ENCODE data around the gene NUDT16L1.

NUDT16L1 gene

GRCh38 chr16:4674926-4675530, 18.3 kb upstream of the NUDT16L1 start:
- peaks cover 28% of the 10 kb centered on the region for H3K4me1 Mint-ChIP-seq (ENCODE audit: low read depth)
- H3K27me3 Mint-ChIP-seq = no peaks in the 10 kb centered on the region
- H3K9me3 Mint-ChIP-seq = no peaks in the 10 kb centered on the region
- H3K27ac Mint-ChIP-seq = peak overlapping the region; percentile 98
- H3K4me3 Mint-ChIP-seq = peak overlapping the region; percentile 71
- DNase-seq = no peak
- H3K36me3 Mint-ChIP-seq (ENCODE audit: low read depth) = peaks cover 66% of the 10 kb centered on the region

GRCh38 chr16:4675864-4676786, 17.2 kb upstream of the NUDT16L1 start:
- H3K27ac Mint-ChIP-seq = peak overlapping the region; percentile 98
- H3K27me3 Mint-ChIP-seq = no peaks in the 10 kb centered on the region
- peak; percentile 74 for DNase-seq
- no peaks in the 10 kb centered on the region for H3K9me3 Mint-ChIP-seq
- peak overlapping the region; percentile 71 for H3K4me3 Mint-ChIP-seq
- peaks cover 69% of the 10 kb centered on the region for H3K36me3 Mint-ChIP-seq (ENCODE audit: low read depth)
- peaks cover 30% of the 10 kb centered on the region for H3K4me1 Mint-ChIP-seq (ENCODE audit: low read depth)

GRCh38 chr16:4676831-4677230, 16.5 kb upstream of the NUDT16L1 start:
- Mint-ChIP-seq H3K36me3 (ENCODE audit: low read depth) (peaks cover 66% of the 10 kb centered on the region), H3K27ac (peak overlapping the region; percentile 98)

GRCh38 chr16:4677390-4677789, 16.0 kb upstream of the NUDT16L1 start:
- peaks cover 35% of the 10 kb centered on the region for H3K4me1 Mint-ChIP-seq (ENCODE audit: low read depth)
- H3K4me3 Mint-ChIP-seq = no peak overlapping the region
- no peak for DNase-seq
- no peaks in the 10 kb centered on the region for H3K27me3 Mint-ChIP-seq
- no peaks in the 10 kb centered on the region for H3K9me3 Mint-ChIP-seq
- H3K36me3 Mint-ChIP-seq (ENCODE audit: low read depth) = peaks cover 66% of the 10 kb centered on the region
- peak overlapping the region; percentile 98 for H3K27ac Mint-ChIP-seq

More at GRCh38 chr16:4676831-4677230, 16.5 kb upstream of the NUDT16L1 start:
- Mint-ChIP-seq H3K4me3 (peak overlapping the region; percentile 71), H3K27me3 (no peaks in the 10 kb centered on the region), H3K4me1 (ENCODE audit: low read depth) (peaks cover 35% of the 10 kb centered on the region), H3K9me3 (no peaks in the 10 kb centered on the region)
- DNase-seq = no peak

GRCh38 chr16:4677994-4678393, 15.4 kb upstream of the NUDT16L1 start:
- H3K27me3 Mint-ChIP-seq = no peaks in the 10 kb centered on the region
- peak overlapping the region; percentile 80 for H3K27ac Mint-ChIP-seq
- H3K4me1 Mint-ChIP-seq (ENCODE audit: low read depth) = peaks cover 36% of the 10 kb centered on the region
- peaks cover 62% of the 10 kb centered on the region for H3K36me3 Mint-ChIP-seq (ENCODE audit: low read depth)
- H3K9me3 Mint-ChIP-seq = no peaks in the 10 kb centered on the region
- no peak for DNase-seq
- no peak overlapping the region for H3K4me3 Mint-ChIP-seq

- Mint-ChIP-seq H3K4me1 (ENCODE audit: low read depth) (peaks cover 37% of the 10 kb centered on the region), H3K4me3 (no peak overlapping the region), H3K27me3 (no peaks in the 10 kb centered on the region), H3K27ac (peak overlapping the region; percentile 80), H3K36me3 (ENCODE audit: low read depth) (peaks cover 62% of the 10 kb centered on the region), H3K9me3 (no peaks in the 10 kb centered on the region)
- no peak for DNase-seq
These were observed 14.8 kb upstream of the NUDT16L1 start for GRCh38 chr16:4678596-4678995.

- Mint-ChIP-seq H3K4me1 (ENCODE audit: low read depth) (peaks cover 37% of the 10 kb centered on the region), H3K27ac (peak overlapping the region; percentile 72), H3K4me3 (no peak overlapping the region), H3K9me3 (no peaks in the 10 kb centered on the region), H3K27me3 (no peaks in the 10 kb centered on the region), H3K36me3 (ENCODE audit: low read depth) (peaks cover 63% of the 10 kb centered on the region)
- DNase-seq = no peak
These were observed 14.1 kb upstream of the NUDT16L1 start for GRCh38 chr16:4679156-4679849.

GRCh38 chr16:4679850-4680636, 13.3 kb upstream of the NUDT16L1 start:
- no peak for DNase-seq
- H3K27ac Mint-ChIP-seq = peak overlapping the region; percentile 71
- peaks cover 69% of the 10 kb centered on the region for H3K36me3 Mint-ChIP-seq (ENCODE audit: low read depth)
- no peaks in the 10 kb centered on the region for H3K27me3 Mint-ChIP-seq
- peaks cover 37% of the 10 kb centered on the region for H3K4me1 Mint-ChIP-seq (ENCODE audit: low read depth)
- no peak overlapping the region for H3K4me3 Mint-ChIP-seq
- no peaks in the 10 kb centered on the region for H3K9me3 Mint-ChIP-seq

- no peak for DNase-seq
- H3K9me3 Mint-ChIP-seq = no peaks in the 10 kb centered on the region
- H3K4me3 Mint-ChIP-seq = no peak overlapping the region
- peaks cover 32% of the 10 kb centered on the region for H3K4me1 Mint-ChIP-seq (ENCODE audit: low read depth)
- no peaks in the 10 kb centered on the region for H3K27me3 Mint-ChIP-seq
- H3K27ac Mint-ChIP-seq = peak overlapping the region; percentile 14
- H3K36me3 Mint-ChIP-seq (ENCODE audit: low read depth) = peaks cover 68% of the 10 kb centered on the region
These were observed 12.5 kb upstream of the NUDT16L1 start for GRCh38 chr16:4680673-4681470.

- no peaks in the 10 kb centered on the region for H3K9me3 Mint-ChIP-seq
- DNase-seq = no peak
- H3K27me3 Mint-ChIP-seq = no peaks in the 10 kb centered on the region
- H3K4me1 Mint-ChIP-seq (ENCODE audit: low read depth) = peaks cover 24% of the 10 kb centered on the region
- peaks cover 67% of the 10 kb centered on the region for H3K36me3 Mint-ChIP-seq (ENCODE audit: low read depth)
- no peak overlapping the region for H3K27ac Mint-ChIP-seq
- H3K4me3 Mint-ChIP-seq = no peak overlapping the region
These were observed 11.8 kb upstream of the NUDT16L1 start for GRCh38 chr16:4681471-4682083.

GRCh38 chr16:4682084-4682591, 11.2 kb upstream of the NUDT16L1 start:
- H3K9me3 Mint-ChIP-seq = no peaks in the 10 kb centered on the region
- H3K36me3 Mint-ChIP-seq (ENCODE audit: low read depth) = peaks cover 67% of the 10 kb centered on the region
- H3K4me1 Mint-ChIP-seq (ENCODE audit: low read depth) = peaks cover 19% of the 10 kb centered on the region
- no peaks in the 10 kb centered on the region for H3K27me3 Mint-ChIP-seq
- DNase-seq = no peak
- no peak overlapping the region for H3K27ac Mint-ChIP-seq
- no peak overlapping the region for H3K4me3 Mint-ChIP-seq

GRCh38 chr16:4682616-4683254, 10.6 kb upstream of the NUDT16L1 start:
- DNase-seq = peak; percentile 61
- Mint-ChIP-seq H3K9me3 (no peaks in the 10 kb centered on the region), H3K36me3 (ENCODE audit: low read depth) (peaks cover 73% of the 10 kb centered on the region), H3K4me1 (ENCODE audit: low read depth) (peaks cover 15% of the 10 kb centered on the region), H3K4me3 (no peak overlapping the region), H3K27ac (no peak overlapping the region), H3K27me3 (no peaks in the 10 kb centered on the region)

Measured in activated T-cell treated with anti-CD3 and anti-CD28 coated beads, Interleukin-2, amount 50 U/mL, for 24 hours (primary cell).